Fibroblast of lung (primary cell): ENCODE data around the gene VPS35L.

Source experiments
- CTCF ChIP-seq, 2 donors: IDR thresholded peaks in 1 of 2; conservative IDR thresholded peaks in 1 of 2; 1 replicate in 1 of 2; 2 replicates in 1 of 2; pipeline ENCODE4 v1.5.1; 2011 to 2012; ENCODE audit warnings: low read length in 2 of 2, control low read depth in 1 of 2, inconsistent platforms in 1 of 2, low read depth in 1 of 2, mild to moderate bottlenecking in 1 of 2
- EZH2 ChIP-seq: IDR thresholded peaks from 2 replicates; pipeline ENCODE4 v1.5.1; 2012; ENCODE audit warnings: low read length, control low read depth, mild to moderate bottlenecking; ENCODE audit errors: missing control alignments

GRCh38 chr16:19560078-19560477 lies 4.6 kb downstream of the VPS35L start:
- TF ChIP-seq CTCF (conservative IDR thresholded peaks at IDR 0.05 in 1 of 2, IDR thresholded peaks at IDR 0.05 in 1 of 2; ENCODE audit: low read depth in 1 of 2, low read length in 2 of 2) (no peak), EZH2 (no peak)
